GM12878 (cell line): ENCODE results near the gene FAR2.

Experiments used
- ATF3 ChIP-seq: IDR thresholded peaks from 2 replicates; pipeline ENCODE4 v1.6.1; 2011; ENCODE audit warnings: low read depth, mild to moderate bottlenecking, low read length, moderate library complexity, borderline replicate concordance; ENCODE audit errors: extremely low read depth
- MXI1 ChIP-seq: fragments of 150-350 bp; IDR thresholded peaks from 2 replicates; pipeline ENCODE4 v1.6.1; 2011; ENCODE audit warnings: low read depth, mild to moderate bottlenecking, inconsistent platforms, low read length, improper control_type of control experiment
- MYC ChIP-seq: IDR thresholded peaks from 2 replicates; pipeline ENCODE4 v1.6.1; 2011; ENCODE audit warnings: mild to moderate bottlenecking, low read length, moderate library complexity, inconsistent platforms; ENCODE audit not compliant: insufficient read depth, insufficient replicate concordance, insufficient read length, severe bottlenecking
- NR2C2 ChIP-seq: IDR thresholded peaks from 2 replicates; pipeline ENCODE4 v1.6.1; 2011; ENCODE audit warnings: borderline replicate concordance, low read depth; ENCODE audit not compliant: control insufficient read depth, insufficient read length
- NRF1 ChIP-seq: conservative IDR thresholded peaks from 2 replicates; pipeline ENCODE4 v1.6.1; 2011; ENCODE audit warnings: mild to moderate bottlenecking, low read depth, low read length, improper control_type of control experiment
- RBBP5 ChIP-seq: fragments of 200-600 bp; sonication (generic); conservative IDR thresholded peaks from 2 replicates; pipeline ENCODE4 v1.6.1; 2016
- REST ChIP-seq: IDR thresholded peaks from 2 replicates; pipeline ENCODE4 v1.6.1; 2012; ENCODE audit warnings: mild to moderate bottlenecking, low read depth, low read length
- TCF12 ChIP-seq: IDR thresholded peaks from 2 replicates; pipeline ENCODE4 v1.6.1; 2011; ENCODE audit warnings: low read depth, mild to moderate bottlenecking, low read length
- USF1 ChIP-seq: IDR thresholded peaks from 2 replicates; pipeline ENCODE4 v1.6.1; 2011; ENCODE audit warnings: borderline replicate concordance, low read depth, mild to moderate bottlenecking, moderate library complexity, mixed read lengths, low read length; ENCODE audit not compliant: insufficient read depth; ENCODE audit errors: extremely low read length
- TF ChIP-seq, protein P1 (sequence below): IDR thresholded peaks from 2 replicates; pipeline ENCODE4 v1.6.1; 2011; ENCODE audit warnings: low read depth, low read length, improper control_type of control experiment, borderline replicate concordance
- TF ChIP-seq, protein P2 (sequence below), 3 experiments: IDR thresholded peaks in 2 of 3; conservative IDR thresholded peaks in 1 of 3; 2 replicates each; pipeline ENCODE4 v1.5.1; 2011; ENCODE audit warnings: low read depth in 3 of 3, low read length in 3 of 3, mild to moderate bottlenecking in 3 of 3, control low read depth in 2 of 3, moderate library complexity in 2 of 3, inconsistent platforms in 1 of 3, mixed read lengths in 1 of 3; ENCODE audit not compliant: control insufficient read depth in 2 of 3, insufficient read depth in 1 of 3; ENCODE audit errors: extremely low read depth in 1 of 3

DNA sequence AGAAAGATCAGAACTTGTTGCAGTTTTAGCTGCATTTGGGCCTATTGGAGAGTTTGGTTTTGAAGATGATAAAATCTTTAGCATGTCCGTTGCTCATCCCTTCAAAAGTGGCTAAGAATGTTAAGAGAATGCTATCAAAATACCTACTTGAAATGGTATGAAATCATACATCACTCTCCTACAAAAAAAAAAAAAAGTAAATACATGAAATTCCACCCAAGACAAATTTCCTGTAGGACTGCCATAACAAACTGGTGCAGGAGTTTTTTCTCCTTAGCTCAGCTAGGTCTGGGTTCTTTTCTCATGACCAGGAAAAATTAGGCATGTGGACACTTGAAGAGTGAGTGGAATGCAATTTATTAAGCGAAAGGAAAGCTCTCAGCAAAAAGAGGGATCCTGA lies 15.9 kb upstream of the FAR2 start:
- TF ChIP-seq MYC (no peak), REST (no peak), NR2C2 (no peak), RBBP5 (no peak), MXI1 (no peak), NRF1 (no peak), USF1 (no peak), ATF3 (no peak), TCF12 (no peak)
- TF ChIP-seq, protein P1, sequence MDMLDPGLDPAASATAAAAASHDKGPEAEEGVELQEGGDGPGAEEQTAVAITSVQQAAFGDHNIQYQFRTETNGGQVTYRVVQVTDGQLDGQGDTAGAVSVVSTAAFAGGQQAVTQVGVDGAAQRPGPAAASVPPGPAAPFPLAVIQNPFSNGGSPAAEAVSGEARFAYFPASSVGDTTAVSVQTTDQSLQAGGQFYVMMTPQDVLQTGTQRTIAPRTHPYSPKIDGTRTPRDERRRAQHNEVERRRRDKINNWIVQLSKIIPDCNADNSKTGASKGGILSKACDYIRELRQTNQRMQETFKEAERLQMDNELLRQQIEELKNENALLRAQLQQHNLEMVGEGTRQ = no peak
- TF ChIP-seq, protein P2, sequence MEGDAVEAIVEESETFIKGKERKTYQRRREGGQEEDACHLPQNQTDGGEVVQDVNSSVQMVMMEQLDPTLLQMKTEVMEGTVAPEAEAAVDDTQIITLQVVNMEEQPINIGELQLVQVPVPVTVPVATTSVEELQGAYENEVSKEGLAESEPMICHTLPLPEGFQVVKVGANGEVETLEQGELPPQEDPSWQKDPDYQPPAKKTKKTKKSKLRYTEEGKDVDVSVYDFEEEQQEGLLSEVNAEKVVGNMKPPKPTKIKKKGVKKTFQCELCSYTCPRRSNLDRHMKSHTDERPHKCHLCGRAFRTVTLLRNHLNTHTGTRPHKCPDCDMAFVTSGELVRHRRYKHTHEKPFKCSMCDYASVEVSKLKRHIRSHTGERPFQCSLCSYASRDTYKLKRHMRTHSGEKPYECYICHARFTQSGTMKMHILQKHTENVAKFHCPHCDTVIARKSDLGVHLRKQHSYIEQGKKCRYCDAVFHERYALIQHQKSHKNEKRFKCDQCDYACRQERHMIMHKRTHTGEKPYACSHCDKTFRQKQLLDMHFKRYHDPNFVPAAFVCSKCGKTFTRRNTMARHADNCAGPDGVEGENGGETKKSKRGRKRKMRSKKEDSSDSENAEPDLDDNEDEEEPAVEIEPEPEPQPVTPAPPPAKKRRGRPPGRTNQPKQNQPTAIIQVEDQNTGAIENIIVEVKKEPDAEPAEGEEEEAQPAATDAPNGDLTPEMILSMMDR (IDR thresholded peaks at IDR 0.05 in 2 of 3, conservative IDR thresholded peaks at IDR 0.05 in 1 of 3; ENCODE audit: control insufficient read depth in 2 of 3, extremely low read depth in 1 of 3, insufficient read depth in 1 of 3, low read depth in 3 of 3, low read length in 3 of 3) = no peak
